Measurements from ENCODE around the gene PRKCA.
"Not testable (repeated sequence)": the region's sequence is repeated elsewhere in the genome, so short reads cannot be mapped to it uniquely, and the experiment has no call there.

Gene PRKCA

GRCh38 chr17:66347661-66348514 lies 45.5 kb downstream of the PRKCA start:
- no peak overlapping the region for H3K4me3 ChIP-seq
- no peak overlapping the region for H3K27ac ChIP-seq

DNA sequence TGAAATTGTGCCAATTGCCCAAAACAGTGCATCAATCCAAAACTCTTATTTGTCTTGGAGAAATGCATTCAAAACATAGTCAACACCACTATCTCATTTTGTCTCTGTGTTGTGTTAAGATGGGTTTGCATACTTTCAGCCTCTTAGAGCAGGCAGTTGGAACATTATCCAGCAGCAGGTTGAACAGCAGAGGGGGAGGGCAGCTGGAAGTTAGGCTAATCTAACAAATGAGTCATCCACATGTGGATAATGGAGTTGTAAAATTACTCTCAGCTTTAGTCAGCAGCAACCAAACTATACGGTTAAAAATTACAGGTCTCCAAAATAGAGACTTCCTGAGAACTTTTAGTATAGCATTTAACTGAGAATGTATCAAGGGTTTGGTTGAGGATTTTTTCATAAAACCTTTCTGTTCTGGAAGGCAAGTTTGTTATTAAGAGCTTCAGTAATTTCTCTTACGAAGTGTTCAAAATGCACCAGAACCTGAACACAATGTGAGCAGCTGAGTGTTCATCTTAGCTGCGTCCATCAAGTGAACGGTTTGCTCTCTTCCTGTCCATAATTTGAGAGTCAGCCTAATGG lies 46.3 kb downstream of the PRKCA start:
- H3K27ac ChIP-seq = no peak overlapping the region
- no peak overlapping the region for H3K4me3 ChIP-seq

DNA sequence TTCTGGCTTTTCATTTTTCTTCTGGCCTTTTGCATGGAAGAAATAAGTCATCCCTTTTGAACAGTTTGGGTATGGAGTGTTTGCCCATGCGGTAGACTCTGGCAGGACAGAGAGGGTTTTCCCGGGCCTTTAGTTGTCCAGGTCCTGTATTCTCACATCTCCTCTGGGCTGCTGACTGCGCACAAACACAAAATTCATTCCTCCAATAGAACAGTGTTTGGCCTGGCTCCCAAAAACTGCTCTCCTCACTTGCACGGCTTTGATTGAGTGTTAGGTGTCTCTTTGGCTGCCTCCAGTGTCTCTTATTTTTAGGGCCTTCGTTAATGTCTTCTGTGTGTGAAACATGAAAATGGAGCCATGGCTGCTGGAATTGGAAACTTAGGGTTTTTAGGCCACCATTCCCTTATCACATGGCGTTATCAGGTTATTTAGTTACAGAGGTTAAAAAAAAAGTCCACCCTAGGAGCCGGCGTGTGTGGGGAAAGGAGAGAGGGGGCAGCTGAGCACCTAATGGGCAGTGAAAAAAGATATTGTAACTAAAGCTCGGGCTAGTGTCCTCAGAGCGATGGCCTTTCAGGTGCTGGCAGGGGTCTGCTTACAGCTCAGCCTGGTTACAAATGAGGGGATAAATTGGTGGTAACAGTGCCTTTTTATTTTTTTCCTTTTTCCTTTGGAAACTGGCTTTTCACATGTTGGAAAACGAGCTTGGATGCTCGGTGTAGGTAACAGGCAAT lies 47.3 kb downstream of the PRKCA start:
- Histone ChIP-seq H3K4me3 (no peak overlapping the region), H3K27ac (no peak overlapping the region)

DNA sequence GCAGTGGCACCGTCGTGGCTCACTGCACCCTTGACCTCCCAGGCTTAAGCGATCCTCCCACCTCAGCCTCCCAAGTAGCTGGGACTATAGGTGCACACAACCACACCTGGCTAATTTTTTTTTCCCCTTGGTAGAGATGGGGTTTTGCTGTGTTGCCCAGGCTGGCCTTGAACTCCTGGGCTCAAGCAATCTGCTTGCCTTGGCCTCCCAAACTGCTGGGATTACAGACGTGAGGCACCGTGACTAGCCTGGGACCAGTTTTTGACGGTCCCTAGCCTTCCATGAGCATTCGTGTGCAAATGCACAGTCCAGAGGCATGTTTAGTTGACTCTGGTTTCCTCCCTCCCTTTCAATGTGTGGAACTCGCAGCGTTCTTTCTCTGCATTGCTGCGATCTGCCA lies 48.2 kb downstream of the PRKCA start:
- not testable (repeated sequence) for H3K4me3 ChIP-seq, H3K27ac ChIP-seq

- Histone ChIP-seq H3K4me3 (no peak overlapping the region), H3K27ac (no peak overlapping the region)
Measured at GRCh38 chr17:66351033-66351432, 48.6 kb downstream of the PRKCA start.

GRCh38 chr17:66351701-66352100 lies 49.3 kb downstream of the PRKCA start:
- Histone ChIP-seq H3K4me3 (no peak overlapping the region), H3K27ac (no peak overlapping the region)

- H3K4me3 ChIP-seq = no peak overlapping the region
- no peak overlapping the region for H3K27ac ChIP-seq
Measured at GRCh38 chr17:66353937-66354401, 51.6 kb downstream of the PRKCA start.

GRCh38 chr17:66354472-66354871 lies 52.1 kb downstream of the PRKCA start:
- Histone ChIP-seq H3K4me3 (no peak overlapping the region), H3K27ac (no peak overlapping the region)

DNA sequence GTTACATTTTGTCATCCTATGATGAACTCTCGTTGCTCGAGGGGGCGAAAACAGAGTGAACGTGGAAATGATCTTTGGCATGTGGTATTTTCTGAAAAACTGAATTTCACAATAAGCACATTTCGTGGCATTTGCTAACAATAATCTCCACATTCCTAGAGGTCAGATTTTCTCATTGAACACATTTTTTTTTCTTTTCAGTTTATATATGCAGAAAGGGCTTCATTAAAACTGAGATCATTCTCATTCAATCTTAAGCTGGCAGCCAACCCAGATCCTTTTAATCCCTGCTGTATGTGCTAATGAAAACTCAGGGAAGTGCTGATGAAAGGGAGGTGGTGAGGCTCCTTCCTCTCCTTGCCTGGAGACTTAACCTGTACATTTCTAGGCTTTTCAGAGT lies 52.6 kb downstream of the PRKCA start:
- no peak overlapping the region for H3K27ac ChIP-seq
- H3K4me3 ChIP-seq = no peak overlapping the region

DNA sequence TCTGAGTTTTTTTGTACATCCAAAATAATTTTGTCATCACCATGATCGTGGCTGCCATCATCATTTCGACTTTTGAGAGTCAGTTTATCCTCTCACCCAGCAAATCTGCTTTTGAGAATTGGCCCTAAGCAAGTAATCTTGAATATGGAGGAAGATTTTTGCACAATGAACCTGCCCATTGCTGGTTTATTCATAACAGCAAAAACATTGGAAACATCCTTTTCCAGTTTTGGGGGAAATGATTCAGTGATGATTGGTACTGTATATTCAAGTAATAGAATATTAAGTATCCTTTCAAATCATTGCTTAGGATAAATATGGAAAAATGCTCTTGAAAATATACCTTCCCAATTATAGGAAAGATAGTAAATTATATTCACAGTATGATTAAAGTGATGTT lies 53.1 kb downstream of the PRKCA start:
- Histone ChIP-seq H3K4me3 (no peak overlapping the region), H3K27ac (no peak overlapping the region)

- Histone ChIP-seq H3K27ac (no peak overlapping the region), H3K4me3 (no peak overlapping the region)
Measured at GRCh38 chr17:66357037-66357436, 54.6 kb downstream of the PRKCA start.

- no peak overlapping the region for H3K4me3 ChIP-seq
- no peak overlapping the region for H3K27ac ChIP-seq
Measured at GRCh38 chr17:66359351-66359750, 56.9 kb downstream of the PRKCA start.

DNA sequence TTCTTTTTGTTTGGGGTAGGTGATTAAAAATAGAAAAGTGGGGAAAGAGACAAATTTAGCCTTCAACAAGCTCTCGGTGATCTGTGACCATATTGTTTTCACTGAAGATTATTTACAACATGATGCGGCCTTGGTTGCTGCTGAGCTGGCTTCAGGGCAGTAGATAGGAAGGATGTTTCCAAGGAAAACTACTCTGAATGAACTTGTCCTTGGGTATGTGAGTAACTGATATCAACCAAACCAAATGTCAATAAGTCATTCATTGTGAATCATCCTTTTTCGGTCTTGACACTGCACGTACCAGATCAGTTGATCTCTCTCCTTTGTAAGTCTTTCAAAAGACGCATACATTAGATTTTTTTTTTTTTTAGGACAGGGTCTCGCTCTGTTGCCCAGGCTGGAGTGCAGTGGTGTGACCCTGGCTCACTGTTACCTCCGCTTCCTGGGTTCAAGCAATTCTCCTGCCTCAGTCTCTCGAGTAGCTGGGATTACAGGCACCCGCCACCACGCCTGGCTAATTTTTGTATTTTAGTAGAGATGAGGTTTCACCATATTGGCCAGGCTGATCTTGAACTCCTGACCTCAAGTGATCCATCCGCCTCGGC lies 58.6 kb downstream of the PRKCA start:
- H3K4me3 ChIP-seq, H3K27ac ChIP-seq: not testable (repeated sequence)

GRCh38 chr17:66364508-66364907 lies 62.1 kb downstream of the PRKCA start:
- Histone ChIP-seq H3K4me3 (no peak overlapping the region), H3K27ac (no peak overlapping the region)

DNA sequence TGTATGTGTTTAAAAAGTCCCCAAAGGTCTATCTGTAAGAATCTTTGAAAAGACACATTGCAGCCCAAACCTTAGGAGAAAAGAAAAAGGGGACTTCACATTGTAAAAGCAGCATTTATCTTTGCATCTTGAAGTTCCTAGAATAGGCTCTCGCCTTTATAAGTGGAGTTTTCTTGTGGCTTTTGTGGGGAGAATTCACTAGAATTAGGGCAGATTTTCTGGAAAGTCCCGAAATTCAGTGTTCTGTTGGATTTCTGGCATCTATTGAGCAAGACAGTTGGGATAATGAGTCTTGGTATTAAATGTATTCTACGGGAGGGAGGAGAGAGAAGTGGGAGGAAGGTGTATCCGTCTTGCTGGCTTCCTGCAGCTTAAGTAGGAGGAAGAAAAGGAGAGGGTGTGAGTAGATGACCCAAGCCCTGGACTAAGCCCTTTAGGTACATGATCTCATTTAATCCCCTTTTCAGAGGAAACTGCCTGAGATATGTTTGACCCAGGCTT lies 62.6 kb downstream of the PRKCA start:
- no peak overlapping the region for H3K4me3 ChIP-seq
- no peak overlapping the region for H3K27ac ChIP-seq

GRCh38 chr17:66365903-66366302 lies 63.5 kb downstream of the PRKCA start:
- Histone ChIP-seq H3K27ac (no peak overlapping the region), H3K4me3 (no peak overlapping the region)

GRCh38 chr17:66367107-66367506 lies 64.7 kb downstream of the PRKCA start:
- H3K4me3 ChIP-seq = no peak overlapping the region
- H3K27ac ChIP-seq = no peak overlapping the region

GRCh38 chr17:66369830-66370229 lies 67.4 kb downstream of the PRKCA start:
- H3K27ac ChIP-seq = no peak overlapping the region
- no peak overlapping the region for H3K4me3 ChIP-seq

GRCh38 chr17:66371561-66371960 lies 69.1 kb downstream of the PRKCA start:
- Histone ChIP-seq H3K27ac (no peak overlapping the region), H3K4me3 (no peak overlapping the region)

- H3K27ac ChIP-seq = no peak overlapping the region
- no peak overlapping the region for H3K4me3 ChIP-seq
Measured at GRCh38 chr17:66372182-66372581, 69.8 kb downstream of the PRKCA start.

Measured in skin epidermis (tissue), 12 donors.